HEK293 (cell line): Measurements from ENCODE around the gene SFXN2.
A peak's percentile ranks its signal among the peaks of the same experiment; 100 is the strongest.

Experiments used
- BCL11A ChIP-seq: fragments of 450-650 bp; formaldehyde crosslinking; IDR thresholded peaks from 2 replicates; pipeline ENCODE4 v1.5.1; 2016; ENCODE audit warnings: low read depth, missing biosample characterization, missing genetic modification characterization
- CTCF ChIP-seq: fragments of 450-650 bp; formaldehyde crosslinking; IDR thresholded peaks from 2 replicates; pipeline ENCODE4 v1.5.1; 2016; ENCODE audit warnings: missing biosample characterization, missing genetic modification characterization
- ELK4 ChIP-seq: IDR thresholded peaks from 2 replicates; pipeline ENCODE4 v1.6.1; 2011; ENCODE audit warnings: mild to moderate bottlenecking, low read depth, low read length, borderline replicate concordance
- KLF1 ChIP-seq: fragments of 450-650 bp; formaldehyde crosslinking; IDR thresholded peaks from 2 replicates; pipeline ENCODE4 v1.5.1; 2016; ENCODE audit warnings: missing biosample characterization, missing genetic modification characterization
- KLF10 ChIP-seq: fragments of 450-650 bp; IDR thresholded peaks from 2 replicates; pipeline ENCODE4 v1.5.1; 2018; ENCODE audit warnings: missing biosample characterization, mild to moderate bottlenecking, missing genetic modification characterization
- PATZ1 ChIP-seq: fragments of 450-650 bp; formaldehyde crosslinking; IDR thresholded peaks from 2 replicates; pipeline ENCODE4 v1.5.1; 2016; ENCODE audit warnings: missing biosample characterization, missing genetic modification characterization
- PBX3 ChIP-seq: sonication (generic); formaldehyde crosslinking; IDR thresholded peaks from 2 replicates; pipeline ENCODE4 v1.8.1; 2022; ENCODE audit warnings: mild to moderate bottlenecking, moderate library complexity, missing genetic modification reagents
- TCF7L2 ChIP-seq: IDR thresholded peaks from 2 replicates; pipeline ENCODE4 v1.6.1; 2011; ENCODE audit warnings: low read depth, mild to moderate bottlenecking, inconsistent platforms, low read length, moderate library complexity, borderline replicate concordance
- YY2 ChIP-seq: fragments of 450-650 bp; formaldehyde crosslinking; IDR thresholded peaks from 2 replicates; pipeline ENCODE4 v1.5.1; 2016; ENCODE audit warnings: missing biosample characterization, missing genetic modification characterization
- ZBTB10 ChIP-seq: fragments of 450-650 bp; formaldehyde crosslinking; IDR thresholded peaks from 2 replicates; pipeline ENCODE4 v1.5.1; 2016; ENCODE audit warnings: missing biosample characterization, missing genetic modification characterization
- ZBTB17 ChIP-seq: fragments of 450-650 bp; formaldehyde crosslinking; IDR thresholded peaks from 2 replicates; pipeline ENCODE4 v1.5.1; 2016; ENCODE audit warnings: missing biosample characterization, missing genetic modification characterization
- ZBTB7A ChIP-seq: fragments of 450-650 bp; formaldehyde crosslinking; IDR thresholded peaks from 2 replicates; pipeline ENCODE4 v1.5.1; 2016; ENCODE audit warnings: low read depth, missing biosample characterization, missing genetic modification characterization
- ZFHX2 ChIP-seq: fragments of 450-650 bp; formaldehyde crosslinking; conservative IDR thresholded peaks from 2 replicates; pipeline ENCODE4 v1.5.1; 2016; ENCODE audit warnings: missing biosample characterization, missing genetic modification characterization
- ZNF132 ChIP-seq: fragments of 450-650 bp; formaldehyde crosslinking; IDR thresholded peaks from 2 replicates; pipeline ENCODE4 v1.5.1; 2017; ENCODE audit warnings: missing biosample characterization, missing genetic modification characterization, borderline replicate concordance
- ZNF280D ChIP-seq: fragments of 450-650 bp; formaldehyde crosslinking; IDR thresholded peaks from 2 replicates; pipeline ENCODE4 v1.5.1; 2016; ENCODE audit warnings: missing biosample characterization, missing genetic modification characterization
- ZNF518A ChIP-seq: fragments of 450-650 bp; formaldehyde crosslinking; conservative IDR thresholded peaks from 2 replicates; pipeline ENCODE4 v1.5.1; 2016; ENCODE audit warnings: low read depth, missing biosample characterization, missing genetic modification characterization
- ZNF639 ChIP-seq: fragments of 450-650 bp; formaldehyde crosslinking; IDR thresholded peaks from 2 replicates; pipeline ENCODE4 v1.5.1; 2016; ENCODE audit warnings: missing biosample characterization, missing genetic modification characterization
- ZSCAN30 ChIP-seq: fragments of 450-650 bp; IDR thresholded peaks from 2 replicates; pipeline ENCODE4 v1.5.1; 2018; ENCODE audit warnings: missing biosample characterization, mild to moderate bottlenecking, missing genetic modification characterization, moderate library complexity

SFXN2 gene

GRCh38 chr10:102743588-102744373, 29.3 kb downstream of the SFXN2 start, which contains the start of gene WBP1L (continued):
- TF ChIP-seq ZNF280D (tag by site-specific recombination) (no peak), ZBTB17 (tag by site-specific recombination) (peak; percentile 84), ZNF518A (tag by site-specific recombination) (peak; percentile 62), ZNF639 (tag by site-specific recombination) (peak; percentile 60; the same call in 1 of the 2 replicates), BCL11A (tag by site-specific recombination) (no peak), ZBTB10 (tag by site-specific recombination) (peak; percentile 90), ZFHX2 (tag by site-specific recombination) (peak; percentile 72), KLF1 (peak; percentile 23; the same call in 1 of the 2 replicates), KLF10 (tag by site-specific recombination) (no peak; the same call in 1 of the 2 replicates), PBX3 (CRISPR knock-in tag) (peak; percentile 54; the same call in 1 of the 2 replicates), ZBTB7A (tag by site-specific recombination) (peak; percentile 96; the same call in 1 of the 2 replicates), ELK4 (peak; percentile 59; the same call in 1 of the 2 replicates), CTCF (0 out of 2 replicates have a peak, but pooled peaks have one; percentile 32), PATZ1 (tag by site-specific recombination) (peak; percentile 94), YY2 (tag by site-specific recombination) (peak; percentile 73), ZSCAN30 (tag by site-specific recombination) (no peak; the same call in none of the 2 replicates), ZNF132 (no peak), TCF7L2 (no peak)
